HCT116 (cell line): ENCODE measurements around the gene ECI2. TPM values are rescaled to one million over a fixed set of nuclear protein-coding genes. Genes with fewer than 3 reads are reported as not detected.

Experiments
- ATAC-seq: fragments of 200-7000 bp; cut with Tn5 transposase; 2 replicates; pipeline ENCODE4 v1.9.1; 2020; ENCODE audit warnings: mild to moderate bottlenecking, moderate library complexity
- BruUV-seq: library from RNA; stranded (reverse); fragments of 400-500 nt; replicated peaks from 2 replicates; lab custom pipeline; 2021; lab: Mats Ljungman, UMichigan
- CTCF ChIA-PET: fragments of 300-600 bp; sonication (Branson Sonifier 250); formaldehyde crosslinking; loops from one replicate; lab custom pipeline; 2021; ENCODE audit warnings: antibody characterized with exemption; lab: Charles Lee
- POLR2A ChIA-PET: fragments of 300-600, 350-600 bp; sonication (Branson Sonifier 250); formaldehyde crosslinking; loops from one replicate; lab custom pipeline; 2021; ENCODE audit warnings: antibody characterized with exemption; lab: Charles Lee
- RAD21 ChIA-PET, 2 experiments: fragments of 300-600 bp; sonication (Branson Sonifier 250); formaldehyde crosslinking; loops; one replicate each; lab custom pipeline; 2023; ENCODE audit warnings: low total read pairs in 2 of 2; ENCODE audit not compliant: uncharacterized antibody in 2 of 2, unreplicated experiment in 2 of 2, low non-redundant PET in 1 of 2; lab: Charles Lee
- DNase-seq: peaks from one replicate; pipeline ENCODE4 v3.0.0-alpha.2; 2010; ENCODE audit warnings: low read depth, low spot score
- H2AFZ ChIP-seq: fragments of 200-600 bp; shearing (Covaris generic), sonication (generic); 2 replicates; pipeline ENCODE4 v1.6.1; 2017; ENCODE audit warnings: low read depth, mixed run types, mixed read lengths, antibody characterized with exemption, low read length; ENCODE audit not compliant: poor library complexity, severe bottlenecking
- H3K27ac ChIP-seq: 2 replicates; pipeline ENCODE4 v1.5.1; 2012; ENCODE audit warnings: low read depth, low read length
- H3K27me3 ChIP-seq: fragments of 200-600 bp; sonication (generic); 2 replicates; pipeline ENCODE4 v1.6.1; 2016; ENCODE audit warnings: mixed run types, low read length, mixed read lengths; ENCODE audit not compliant: insufficient read depth
- H3K36me3 ChIP-seq, 2 experiments: fragments of 200-500 bp in 1 of 2; fragments of 200-600 bp in 1 of 2; sonication (Bioruptor generic) in 1 of 2; sonication (generic) in 1 of 2; 2 replicates each; pipeline versions ENCODE4 v1.5.1 to v1.6.1; 2014 to 2016; ENCODE audit warnings: low read length in 2 of 2, inconsistent platforms in 1 of 2, mixed read lengths in 1 of 2, mixed run types in 1 of 2; ENCODE audit not compliant: insufficient read depth in 2 of 2, control insufficient read depth in 1 of 2
- H3K4me1 ChIP-seq, 2 experiments: fragments of 200-600 bp in 1 of 2; sonication (generic) in 1 of 2; 2 replicates each; pipeline versions ENCODE4 v1.5.1 to v1.6.1; 2012 to 2017; ENCODE audit warnings: low read length in 2 of 2, inconsistent platforms in 1 of 2, mild to moderate bottlenecking in 1 of 2, mixed read lengths in 1 of 2, mixed run types in 1 of 2, moderate library complexity in 1 of 2; ENCODE audit not compliant: insufficient read depth in 2 of 2, control insufficient read depth in 1 of 2
- H3K4me2 ChIP-seq: fragments of 200-600 bp; sonication (generic); 2 replicates; pipeline ENCODE4 v1.6.1; 2017; ENCODE audit warnings: mixed run types, low read length, mixed read lengths
- H3K4me3 ChIP-seq, 2 experiments: fragments of 200-600 bp in 1 of 2; sonication (generic) in 1 of 2; replicated peaks in 1 of 2; 2 replicates each; pipeline ENCODE4 v1.5.1; 2011 to 2016; ENCODE audit warnings: low read length in 2 of 2, control low read depth in 1 of 2, low read depth in 1 of 2, mild to moderate bottlenecking in 1 of 2, mixed read lengths in 1 of 2, mixed run types in 1 of 2
- H3K79me2 ChIP-seq: fragments of 200-600 bp; sonication (generic); 2 replicates; pipeline ENCODE4 v1.6.1; 2017; ENCODE audit warnings: mild to moderate bottlenecking, mixed run types, low read length, moderate library complexity, mixed read lengths; ENCODE audit not compliant: insufficient read depth
- H3K9ac ChIP-seq: fragments of 200-600 bp; sonication (generic); 2 replicates; pipeline ENCODE4 v1.6.1; 2016; ENCODE audit warnings: low read length, mixed read lengths
- H3K9me2 ChIP-seq: fragments of 200-600 bp; sonication (generic), shearing (Covaris generic); 2 replicates; pipeline ENCODE4 v1.6.1; 2017; ENCODE audit warnings: mixed run types, mild to moderate bottlenecking, moderate library complexity; ENCODE audit not compliant: insufficient read depth
- H3K9me3 ChIP-seq, 2 experiments: fragments of 200-500 bp in 1 of 2; fragments of 200-600 bp in 1 of 2; sonication (Bioruptor generic) in 1 of 2; sonication (generic) in 1 of 2; 2 replicates each; pipeline ENCODE4 v1.6.1; 2014 to 2017; ENCODE audit warnings: low read length in 2 of 2, mixed read lengths in 2 of 2, inconsistent platforms in 1 of 2, low read depth in 1 of 2, mild to moderate bottlenecking in 1 of 2, mixed run types in 1 of 2, moderate library complexity in 1 of 2; ENCODE audit not compliant: control insufficient read depth in 1 of 2, insufficient read depth in 1 of 2
- H4K20me1 ChIP-seq: fragments of 200-600 bp; sonication (generic), shearing (Covaris generic); 2 replicates; pipeline ENCODE4 v1.6.1; 2017; ENCODE audit warnings: mixed run types, mild to moderate bottlenecking, moderate library complexity; ENCODE audit not compliant: insufficient read depth
- ATF3 ChIP-seq: IDR thresholded peaks from 2 replicates; pipeline ENCODE4 v1.6.1; 2012
- CEBPB ChIP-seq: IDR thresholded peaks from 2 replicates; pipeline ENCODE4 v1.6.1; 2012; ENCODE audit warnings: low read depth
- EGR1 ChIP-seq: IDR thresholded peaks from 2 replicates; pipeline ENCODE4 v1.6.1; 2012; ENCODE audit warnings: low read depth
- ELF1 ChIP-seq: IDR thresholded peaks from 2 replicates; pipeline ENCODE4 v1.6.1; 2012; ENCODE audit warnings: low read depth, borderline replicate concordance
- EZH2phosphoT487 ChIP-seq: fragments of 200-600 bp; IDR thresholded peaks from 2 replicates; pipeline ENCODE4 v1.6.1; 2018; ENCODE audit warnings: antibody characterized with exemption, borderline replicate concordance
- POLR2A ChIP-seq: IDR thresholded peaks from 2 replicates; pipeline ENCODE4 v1.7.0; 2011; ENCODE audit warnings: borderline replicate concordance; ENCODE audit not compliant: insufficient read depth, insufficient read length; ENCODE audit errors: extremely low read depth
- POLR2AphosphoS5 ChIP-seq: IDR thresholded peaks from 2 replicates; pipeline ENCODE4 v1.6.1; 2011; ENCODE audit warnings: mild to moderate bottlenecking, low read depth, low read length, moderate library complexity
- RAD21 ChIP-seq: IDR thresholded peaks from 2 replicates; pipeline ENCODE4 v1.6.1; 2012; ENCODE audit warnings: low read depth, mild to moderate bottlenecking
- SIN3A ChIP-seq: IDR thresholded peaks from 2 replicates; pipeline ENCODE4 v1.6.1; 2012; ENCODE audit warnings: low read depth
- SP1 ChIP-seq: IDR thresholded peaks from 2 replicates; pipeline ENCODE4 v1.6.1; 2012; ENCODE audit warnings: low read depth
- SRF ChIP-seq: IDR thresholded peaks from 2 replicates; pipeline ENCODE4 v1.6.1; 2012; ENCODE audit warnings: low read depth
- TCF7L2 ChIP-seq: IDR thresholded peaks from 2 replicates; pipeline ENCODE4 v1.7.0; 2011; ENCODE audit warnings: borderline replicate concordance, inconsistent platforms; ENCODE audit not compliant: insufficient read depth, insufficient read length; ENCODE audit errors: extremely low read depth
- YY1 ChIP-seq: IDR thresholded peaks from 2 replicates; pipeline ENCODE4 v1.6.1; 2011; ENCODE audit warnings: low read length, low read depth, moderate library complexity, mild to moderate bottlenecking; ENCODE audit not compliant: insufficient replicate concordance; ENCODE audit errors: extremely low read depth
- ZBTB33 ChIP-seq: IDR thresholded peaks from 2 replicates; pipeline ENCODE4 v1.6.1; 2011; ENCODE audit warnings: mild to moderate bottlenecking, low read length, moderate library complexity; ENCODE audit not compliant: insufficient replicate concordance; ENCODE audit errors: extremely low read depth
- ZFX ChIP-seq: fragments of 450-650 bp; IDR thresholded peaks from 2 replicates; pipeline ENCODE4 v1.6.1; 2017
- ZNF274 ChIP-seq: fragments of 200-500 bp; sonication (Bioruptor generic); IDR thresholded peaks from 2 replicates; pipeline ENCODE4 v1.6.1; 2014; ENCODE audit warnings: mild to moderate bottlenecking, low read depth, low read length, inconsistent platforms
- intact Hi-C: fragments of 100-400 bp; cut with micrococcal nuclease; formaldehyde crosslinking; loops from 2 replicates; pipeline ENCODE4 v1.10.0; 2022
- total RNA-seq: library from RNA; stranded (reverse); gene quantifications from one replicate; pipeline ENCODE4 v1.2.1, GENCODE V29; 2021; ENCODE audit not compliant: unreplicated experiment

ECI2 gene
- total RNA-seq, 1 experiment from 2014 or later, result 56.8 TPM

- no peak for TF ChIP-seq SRF
- no peak for TF ChIP-seq ATF3
- no peak for TF ChIP-seq EGR1
- no peak for TF ChIP-seq POLR2A
- no peak for TF ChIP-seq SIN3A
- TF ChIP-seq ZNF274, result no peak
- TF ChIP-seq ELF1, result no peak
- TF ChIP-seq ZFX, result no peak
- no peak for TF ChIP-seq POLR2AphosphoS5
- no peak for TF ChIP-seq RAD21
- TF ChIP-seq TCF7L2, result no peak
- no peak for TF ChIP-seq CEBPB
Observed at GRCh38 chr6:4128748-4129147, 6.6 kb downstream of the ECI2 start (continued).

DNA sequence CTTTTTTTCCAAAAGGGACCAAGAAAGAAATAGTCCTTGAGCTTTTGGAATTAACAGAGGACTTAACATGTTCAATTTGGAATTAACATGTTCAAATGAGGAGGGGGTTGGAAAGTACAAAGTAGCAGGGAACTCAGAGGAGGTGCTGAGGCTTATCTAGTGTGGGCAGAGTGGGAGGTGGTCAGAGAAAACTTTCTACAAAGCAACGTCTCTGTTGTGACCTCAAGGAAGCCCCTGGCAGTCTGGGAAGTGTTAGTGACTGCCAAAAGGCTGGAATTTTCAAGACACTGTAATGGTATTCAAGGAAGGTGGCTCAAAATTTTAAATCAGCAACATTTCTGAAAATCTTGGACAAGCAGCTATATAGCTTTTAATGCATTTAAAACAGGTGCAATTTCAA, 7.3 kb downstream of the ECI2 start:
- Histone ChIP-seq H3K4me1 (peaks cover 15 to 22% of the 10 kb centered on the region in 2 experiments), H2AFZ (no peak overlapping the region), H3K27ac (no peak overlapping the region), H3K9me2 (no peaks in the 10 kb centered on the region), H3K9me3 (peaks cover 0 to 4% of the 10 kb centered on the region in 2 experiments; a peak in 1 of 4 replicates), H3K36me3 (peaks cover 14 to 18% of the 10 kb centered on the region in 2 experiments; a peak in 3 of 4 replicates), H4K20me1 (no peaks in the 10 kb centered on the region), H3K27me3 (no peaks in the 10 kb centered on the region), H3K4me2 (no peak overlapping the region), H3K79me2 (no peaks in the 10 kb centered on the region), H3K4me3 (no peak overlapping the region), H3K9ac (no peak overlapping the region)
- ChIA-PET POLR2A (interaction anchor here (1.4 kb wide), 1 partner anchor 8 kb away, joined by 6 read pairs; no protein-coding TSS in a partner anchor), CTCF (no interaction called here), RAD21 (no interaction called here)
- ATAC-seq, result no peak
- no peak for DNase-seq
- intact Hi-C loops, result no loop called here
- BruUV-seq, result no TSS peak
- TF ChIP-seq YY1, result no peak
- TF ChIP-seq TCF7L2, result no peak
- no peak for TF ChIP-seq POLR2AphosphoS5
- TF ChIP-seq SP1, result no peak
- no peak for TF ChIP-seq CEBPB
- no peak for TF ChIP-seq ZBTB33
- TF ChIP-seq EZH2phosphoT487, result no peak
- no peak for TF ChIP-seq SRF
